LoVo (cell line): ENCODE data around the gene BCL2L15.
"Not testable (repeated sequence)": the region's sequence is repeated elsewhere in the genome, so short reads cannot be mapped to it uniquely, and the experiment has no call there.

Source experiments
- DNase-seq: peaks from one replicate; pipeline ENCODE4 v3.0.0-alpha.2; 2016; ENCODE audit warnings: low spot score

BCL2L15 gene

GRCh38 chr1:113870778-113871177, 16.6 kb downstream of the BCL2L15 start:
- DNase-seq, result no peak

- DNase-seq, result no peak
Observed at GRCh38 chr1:113868387-113869083, 18.8 kb downstream of the BCL2L15 start.

- no peak for DNase-seq
Observed at GRCh38 chr1:113861641-113862040, 25.7 kb downstream of the BCL2L15 start.

- DNase-seq, result no peak
Observed at GRCh38 chr1:113860891-113861290, 26.5 kb downstream of the BCL2L15 start.

- no peak for DNase-seq
Observed at GRCh38 chr1:113859478-113860175, 27.8 kb downstream of the BCL2L15 start.

- no peak for DNase-seq
Observed at GRCh38 chr1:113858982-113859381, 28.4 kb downstream of the BCL2L15 start.

GRCh38 chr1:113858418-113858817, 29.0 kb downstream of the BCL2L15 start:
- DNase-seq, result no peak

- DNase-seq, result no peak
Observed at GRCh38 chr1:113857776-113858175, 29.6 kb downstream of the BCL2L15 start.

- no peak for DNase-seq
Observed at GRCh38 chr1:113856401-113856790, 31.0 kb downstream of the BCL2L15 start.

GRCh38 chr1:113855630-113856400, 31.6 kb downstream of the BCL2L15 start:
- no peak for DNase-seq

GRCh38 chr1:113854234-113854633, 33.1 kb downstream of the BCL2L15 start:
- DNase-seq, result no peak

- not testable (repeated sequence) for DNase-seq
Observed at GRCh38 chr1:113852694-113853093, 34.7 kb downstream of the BCL2L15 start.

GRCh38 chr1:113850127-113850796, 37.1 kb downstream of the BCL2L15 start:
- no peak for DNase-seq

GRCh38 chr1:113849072-113849471, 38.3 kb downstream of the BCL2L15 start:
- DNase-seq, result no peak

- no peak for DNase-seq
Observed at GRCh38 chr1:113846391-113847035, 40.9 kb downstream of the BCL2L15 start.

- DNase-seq, result no peak
Observed at GRCh38 chr1:113836534-113836933, 50.8 kb downstream of the BCL2L15 start.

GRCh38 chr1:113835686-113836290, 51.6 kb downstream of the BCL2L15 start:
- DNase-seq, result peak; percentile 59

- DNase-seq, result no peak
Observed at GRCh38 chr1:113834716-113835115, 52.7 kb downstream of the BCL2L15 start.
